ENCODE results near the gene SSTR5. TPM values are rescaled to one million over a fixed set of nuclear protein-coding genes. Genes with fewer than 3 reads are reported as not detected.

Gene SSTR5
- total RNA-seq, 1 donor from 2014 or later = 0.47 TPM

GRCh38 chr16:1039762-1040161, 32.8 kb upstream of the SSTR5 start:
- no peak for DNase-seq (ENCODE audit: low spot score)

GRCh38 chr16:1040346-1040745, 32.2 kb upstream of the SSTR5 start:
- no peak for DNase-seq (ENCODE audit: low spot score)

GRCh38 chr16:1042049-1042744, 30.4 kb upstream of the SSTR5 start:
- DNase-seq (ENCODE audit: low spot score) = no peak

- no peak for DNase-seq (ENCODE audit: low spot score)
Measured at GRCh38 chr16:1042866-1043265, 29.7 kb upstream of the SSTR5 start.

GRCh38 chr16:1043881-1044451, 28.6 kb upstream of the SSTR5 start:
- no peak for DNase-seq (ENCODE audit: low spot score)

- DNase-seq (ENCODE audit: low spot score) = no peak
Measured at GRCh38 chr16:1044460-1045309, 27.9 kb upstream of the SSTR5 start.

- no peak for DNase-seq (ENCODE audit: low spot score)
Measured at GRCh38 chr16:1045310-1045992, 27.1 kb upstream of the SSTR5 start.

- DNase-seq (ENCODE audit: low spot score) = no peak
Measured at GRCh38 chr16:1045993-1046911, 26.3 kb upstream of the SSTR5 start.

GRCh38 chr16:1047123-1047522, 25.4 kb upstream of the SSTR5 start:
- DNase-seq (ENCODE audit: low spot score) = no peak

GRCh38 chr16:1047801-1048200, 24.7 kb upstream of the SSTR5 start:
- DNase-seq (ENCODE audit: low spot score) = no peak

GRCh38 chr16:1048442-1049112, 24.0 kb upstream of the SSTR5 start:
- no peak for DNase-seq (ENCODE audit: low spot score)

- DNase-seq (ENCODE audit: low spot score) = no peak
Measured at GRCh38 chr16:1049113-1049975, 23.2 kb upstream of the SSTR5 start.

- DNase-seq (ENCODE audit: low spot score) = no peak
Measured at GRCh38 chr16:1049976-1050247, 22.6 kb upstream of the SSTR5 start.

GRCh38 chr16:1050516-1050915, 22.0 kb upstream of the SSTR5 start:
- DNase-seq (ENCODE audit: low spot score) = no peak

GRCh38 chr16:1050921-1051320, 21.6 kb upstream of the SSTR5 start:
- DNase-seq (ENCODE audit: low spot score) = no peak

GRCh38 chr16:1051446-1051845, 21.1 kb upstream of the SSTR5 start:
- DNase-seq (ENCODE audit: low spot score) = no peak

- DNase-seq (ENCODE audit: low spot score) = no peak
Measured at GRCh38 chr16:1052721-1053120, 19.8 kb upstream of the SSTR5 start.

- DNase-seq (ENCODE audit: low spot score) = no peak
Measured at GRCh38 chr16:1053121-1053521, 19.4 kb upstream of the SSTR5 start.

GRCh38 chr16:1053700-1054368, 18.7 kb upstream of the SSTR5 start:
- no peak for DNase-seq (ENCODE audit: low spot score)
